H9 (cell line): Measurements from ENCODE around the gene ITGB2. TPM values are rescaled to one million over a fixed set of nuclear protein-coding genes. Genes with fewer than 3 reads are reported as not detected.

ENCODE experiments used
- DNase-seq: peaks from one replicate; pipeline ENCODE4 v3.0.0-alpha.2; 2017
- H2AFZ ChIP-seq: one replicate; pipeline ENCODE4 v1.6.1; 2013; ENCODE audit warnings: mild to moderate bottlenecking, low read length, control low read depth, moderate library complexity
- H2AK5ac ChIP-seq: 2 replicates; pipeline ENCODE4 v1.6.1; 2013; ENCODE audit warnings: low read length, control low read depth, mixed read lengths; ENCODE audit not compliant: insufficient read length
- H2BK120ac ChIP-seq: one replicate; pipeline ENCODE4 v1.6.1; 2013; ENCODE audit warnings: low read depth, mild to moderate bottlenecking, low read length, control low read depth, inconsistent platforms; ENCODE audit not compliant: poor library complexity, severe bottlenecking
- H2BK12ac ChIP-seq: 2 replicates; pipeline ENCODE4 v1.6.1; 2013; ENCODE audit warnings: low read length, control low read depth, mixed read lengths, low read depth; ENCODE audit not compliant: insufficient read length
- H2BK15ac ChIP-seq: 2 replicates; pipeline ENCODE4 v1.6.1; 2013; ENCODE audit warnings: low read depth, low read length, control low read depth
- H2BK20ac ChIP-seq: one replicate; pipeline ENCODE4 v1.6.1; 2013; ENCODE audit warnings: low read depth, mild to moderate bottlenecking, low read length, control low read depth, inconsistent platforms; ENCODE audit not compliant: poor library complexity, severe bottlenecking
- H2BK5ac ChIP-seq: 2 replicates; pipeline ENCODE4 v1.6.1; 2013; ENCODE audit warnings: low read length, control low read depth, mixed read lengths; ENCODE audit not compliant: insufficient read length
- H3K14ac ChIP-seq: 2 replicates; pipeline ENCODE4 v1.6.1; 2013; ENCODE audit warnings: low read length, control low read depth; ENCODE audit not compliant: insufficient read depth
- H3K18ac ChIP-seq: 2 replicates; pipeline ENCODE4 v1.6.1; 2013; ENCODE audit warnings: low read depth, mild to moderate bottlenecking, mixed read lengths, low read length, control low read depth; ENCODE audit not compliant: insufficient read length
- H3K23ac ChIP-seq: 2 replicates; pipeline ENCODE4 v1.6.1; 2013; ENCODE audit warnings: low read length, control low read depth, mixed read lengths, low read depth; ENCODE audit not compliant: insufficient read length
- H3K23me2 ChIP-seq: 2 replicates; pipeline ENCODE4 v1.6.1; 2013; ENCODE audit warnings: low read depth, mild to moderate bottlenecking, mixed read lengths, low read length, control low read depth; ENCODE audit not compliant: insufficient read length, poor library complexity, severe bottlenecking
- H3K27ac ChIP-seq: 2 replicates; pipeline ENCODE4 v1.5.1; 2013; ENCODE audit warnings: low read length, control low read depth, mixed read lengths, low read depth; ENCODE audit not compliant: insufficient read length
- H3K27me3 ChIP-seq: 2 replicates; pipeline ENCODE4 v1.6.1; 2013; ENCODE audit warnings: low read length, control low read depth, inconsistent platforms; ENCODE audit not compliant: insufficient read depth
- H3K4ac ChIP-seq: 2 replicates; pipeline ENCODE4 v1.6.1; 2013; ENCODE audit warnings: low read depth, mild to moderate bottlenecking, control low read depth, inconsistent platforms, low read length, moderate library complexity
- H3K4me1 ChIP-seq: 2 replicates; pipeline ENCODE4 v1.6.1; 2013; ENCODE audit warnings: low read length, control low read depth, inconsistent platforms; ENCODE audit not compliant: insufficient read depth
- H3K4me2 ChIP-seq: 2 replicates; pipeline ENCODE4 v1.6.1; 2013; ENCODE audit warnings: low read length, control low read depth, mixed read lengths; ENCODE audit not compliant: insufficient read length, insufficient read depth
- H3K56ac ChIP-seq: 2 replicates; pipeline ENCODE4 v1.6.1; 2013; ENCODE audit warnings: low read depth, mild to moderate bottlenecking, mixed read lengths, low read length, control low read depth; ENCODE audit not compliant: insufficient read length
- H3K79me1 ChIP-seq: 2 replicates; pipeline ENCODE4 v1.6.1; 2013; ENCODE audit warnings: low read depth, mild to moderate bottlenecking, moderate library complexity, low read length, control low read depth, inconsistent platforms; ENCODE audit not compliant: insufficient read depth, poor library complexity, severe bottlenecking
- H3K79me2 ChIP-seq: 2 replicates; pipeline ENCODE4 v1.6.1; 2013; ENCODE audit warnings: low read length, control low read depth, inconsistent platforms; ENCODE audit not compliant: insufficient read depth
- H3K9ac ChIP-seq: 2 replicates; pipeline ENCODE4 v1.6.1; 2013; ENCODE audit warnings: low read length, control low read depth, mixed read lengths; ENCODE audit not compliant: insufficient read length; ENCODE audit errors: extremely low read depth
- H3K9me3 ChIP-seq: one replicate; pipeline ENCODE4 v1.6.1; 2013; ENCODE audit warnings: low read depth, low read length, inconsistent platforms; ENCODE audit not compliant: control insufficient read depth
- H3T11ph ChIP-seq: one replicate; pipeline ENCODE4 v1.6.1; 2013; ENCODE audit warnings: mild to moderate bottlenecking, low read length, control low read depth, inconsistent platforms
- H4K20me1 ChIP-seq: one replicate; pipeline ENCODE4 v1.6.1; 2013; ENCODE audit not compliant: control insufficient read depth, insufficient read length, insufficient read depth
- H4K5ac ChIP-seq: 2 replicates; pipeline ENCODE4 v1.6.1; 2013; ENCODE audit warnings: low read depth, mild to moderate bottlenecking, mixed read lengths, low read length, control low read depth; ENCODE audit not compliant: insufficient read length
- H4K8ac ChIP-seq: replicated peaks from 2 replicates; pipeline ENCODE4 v1.6.1; 2013; ENCODE audit warnings: low read length, control low read depth, mixed read lengths, low read depth; ENCODE audit not compliant: insufficient read length
- H4K91ac ChIP-seq: 2 replicates; pipeline ENCODE4 v1.6.1; 2013; ENCODE audit warnings: low read depth, mild to moderate bottlenecking, moderate library complexity, mixed read lengths, low read length, control low read depth; ENCODE audit not compliant: insufficient read length
- H3K27ac Mint-ChIP-seq, 3 experiments: 2 replicates in 2 of 3; 3 replicates in 1 of 3; pipeline ENCODE4 v1.8.0; 2020 to 2021; ENCODE audit warnings: mixed read lengths in 3 of 3, mild to moderate bottlenecking in 1 of 3, moderate library complexity in 1 of 3
- H3K27me3 Mint-ChIP-seq: 2 replicates; pipeline ENCODE4 v1.8.0; 2021; ENCODE audit warnings: low read depth, mild to moderate bottlenecking, moderate library complexity, mixed read lengths
- H3K36me3 Mint-ChIP-seq, 3 experiments: 2 replicates in 2 of 3; 3 replicates in 1 of 3; pipeline ENCODE4 v1.8.0; 2020 to 2021; ENCODE audit warnings: low read depth in 3 of 3, mixed read lengths in 3 of 3; ENCODE audit not compliant: insufficient read depth in 1 of 3
- H3K4me1 Mint-ChIP-seq, 2 experiments: 2 replicates each; pipeline ENCODE4 v1.8.0; 2020; ENCODE audit warnings: mixed read lengths in 2 of 2
- H3K4me3 Mint-ChIP-seq, 2 experiments: 2 replicates in 1 of 2; 3 replicates in 1 of 2; pipeline ENCODE4 v1.8.0; 2020 to 2021; ENCODE audit warnings: mild to moderate bottlenecking in 2 of 2, mixed read lengths in 2 of 2, moderate library complexity in 1 of 2
- H3K9me3 Mint-ChIP-seq, 2 experiments: 2 replicates in 1 of 2; 3 replicates in 1 of 2; pipeline ENCODE4 v1.8.0; 2020; ENCODE audit warnings: mild to moderate bottlenecking in 2 of 2, mixed read lengths in 2 of 2, moderate library complexity in 1 of 2
- WGBS: extraction: QIAGEN DNeasy Blood & Tissue Kit; methylation state at CpG from one replicate; pipeline ENCODE4 v1.1.7; 2013; ENCODE audit warnings: missing lambda C conversion rate, low lambda C conversion rate, mixed read lengths; ENCODE audit not compliant: insufficient read length; ENCODE audit errors: extremely low coverage; 5-methylcytosine and 5-hydroxymethylcytosine counted together
- total RNA-seq: library from RNA; stranded (reverse); gene quantifications from 2 replicates; pipeline ENCODE4 v1.2.1, GENCODE V29; 2021
- TF ChIP-seq, protein P1 (sequence below): fragments of 200-600 bp; sonication (generic); conservative IDR thresholded peaks from 3 replicates; pipeline ENCODE4 v1.8.0; 2021; ENCODE audit warnings: antibody characterized with exemption, mild to moderate bottlenecking

ITGB2 gene
- total RNA-seq, 1 experiment from 2014 or later, result 1.1 TPM

GRCh38 chr21:44907966-44908895 lies 12.5 kb downstream of the ITGB2 start:
- no peak overlapping the region for H2BK120ac ChIP-seq
- H3K23ac ChIP-seq, result no peak overlapping the region
- no peaks in the 10 kb centered on the region for H3K27me3 ChIP-seq
- Mint-ChIP-seq H3K36me3 (no peaks in the 10 kb centered on the region), H3K4me1 (peaks cover 0 to 12% of the 10 kb centered on the region in 2 experiments; a peak in 2 of 4 replicates), H3K27ac (no peak overlapping the region; a peak in 1 of 7 replicates), H3K9me3 (peaks cover 0 to 4% of the 10 kb centered on the region in 2 experiments; a peak in 2 of 5 replicates), H3K4me3 (no peak overlapping the region), H3K27me3 (peaks cover 5% of the 10 kb centered on the region)
- no CpG with 5 or more reads among the region's 25 CpGs for WGBS
- no peak overlapping the region for H2AFZ ChIP-seq
- no peak for DNase-seq
- H3K9ac ChIP-seq, result no peak overlapping the region
- no peak overlapping the region for H3K56ac ChIP-seq
- H2BK15ac ChIP-seq, result no peak overlapping the region
- H3K4ac ChIP-seq, result no peak overlapping the region
- no peak overlapping the region for H4K8ac ChIP-seq
- H4K91ac ChIP-seq, result no peak overlapping the region
- no peak overlapping the region for H3K4me2 ChIP-seq
- no peak overlapping the region for H3T11ph ChIP-seq
- no peak overlapping the region for H2BK20ac ChIP-seq
- no peak overlapping the region for H4K5ac ChIP-seq
- TF ChIP-seq, protein P1, sequence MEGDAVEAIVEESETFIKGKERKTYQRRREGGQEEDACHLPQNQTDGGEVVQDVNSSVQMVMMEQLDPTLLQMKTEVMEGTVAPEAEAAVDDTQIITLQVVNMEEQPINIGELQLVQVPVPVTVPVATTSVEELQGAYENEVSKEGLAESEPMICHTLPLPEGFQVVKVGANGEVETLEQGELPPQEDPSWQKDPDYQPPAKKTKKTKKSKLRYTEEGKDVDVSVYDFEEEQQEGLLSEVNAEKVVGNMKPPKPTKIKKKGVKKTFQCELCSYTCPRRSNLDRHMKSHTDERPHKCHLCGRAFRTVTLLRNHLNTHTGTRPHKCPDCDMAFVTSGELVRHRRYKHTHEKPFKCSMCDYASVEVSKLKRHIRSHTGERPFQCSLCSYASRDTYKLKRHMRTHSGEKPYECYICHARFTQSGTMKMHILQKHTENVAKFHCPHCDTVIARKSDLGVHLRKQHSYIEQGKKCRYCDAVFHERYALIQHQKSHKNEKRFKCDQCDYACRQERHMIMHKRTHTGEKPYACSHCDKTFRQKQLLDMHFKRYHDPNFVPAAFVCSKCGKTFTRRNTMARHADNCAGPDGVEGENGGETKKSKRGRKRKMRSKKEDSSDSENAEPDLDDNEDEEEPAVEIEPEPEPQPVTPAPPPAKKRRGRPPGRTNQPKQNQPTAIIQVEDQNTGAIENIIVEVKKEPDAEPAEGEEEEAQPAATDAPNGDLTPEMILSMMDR, result no peak
- H2BK12ac ChIP-seq, result no peak overlapping the region
- no peaks in the 10 kb centered on the region for H3K23me2 ChIP-seq
- H3K9me3 ChIP-seq, result no peaks in the 10 kb centered on the region
- H3K79me1 ChIP-seq, result no peaks in the 10 kb centered on the region
- H4K20me1 ChIP-seq, result no peaks in the 10 kb centered on the region
- no peak overlapping the region; the same call in 1 of the 2 replicates for H3K14ac ChIP-seq
- H3K27ac ChIP-seq, result no peak overlapping the region
- H3K4me1 ChIP-seq, result no peaks in the 10 kb centered on the region
- no peak overlapping the region for H2BK5ac ChIP-seq
- H2AK5ac ChIP-seq, result no peak overlapping the region
- no peak overlapping the region for H3K18ac ChIP-seq
- no peaks in the 10 kb centered on the region for H3K79me2 ChIP-seq
